HG03060 (cell line): ENCODE measurements around the gene ARHGEF11.

ENCODE experiments used
- ATAC-seq: cut with Tn5 transposase; IDR thresholded peaks from one replicate; pipeline ENCODE4 v1.9.1; 2021; ENCODE audit warnings: low read depth, moderate number of reproducible peaks; ENCODE audit not compliant: unreplicated experiment

Gene ARHGEF11

DNA sequence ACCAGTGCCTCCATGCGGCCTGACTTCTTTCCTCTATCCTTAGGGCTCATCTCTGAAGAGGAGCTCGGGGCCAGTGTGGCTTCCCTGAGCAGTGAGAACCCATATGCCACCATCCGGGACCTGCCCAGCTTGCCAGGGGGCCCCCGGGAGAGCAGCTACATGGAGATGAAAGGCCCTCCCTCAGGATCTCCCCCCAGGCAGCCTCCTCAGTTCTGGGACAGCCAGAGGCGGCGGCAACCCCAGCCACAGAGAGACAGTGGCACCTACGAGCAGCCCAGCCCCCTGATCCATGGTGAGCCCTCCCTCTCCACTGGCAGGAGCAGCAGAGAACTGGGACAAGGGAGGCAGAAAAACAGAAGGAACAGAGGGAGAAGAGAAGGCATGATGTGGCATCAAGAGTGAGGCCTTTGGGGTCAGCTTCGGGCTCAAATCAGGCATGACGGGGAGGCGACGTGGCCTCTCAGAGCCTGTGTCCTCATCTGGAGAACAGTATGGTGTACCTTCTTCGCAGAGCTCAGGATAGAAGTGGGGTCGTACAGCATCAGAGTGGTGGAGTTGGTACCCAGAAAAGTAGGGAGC is 131.6 kb downstream of the ARHGEF11 start:
- no peak for ATAC-seq

DNA sequence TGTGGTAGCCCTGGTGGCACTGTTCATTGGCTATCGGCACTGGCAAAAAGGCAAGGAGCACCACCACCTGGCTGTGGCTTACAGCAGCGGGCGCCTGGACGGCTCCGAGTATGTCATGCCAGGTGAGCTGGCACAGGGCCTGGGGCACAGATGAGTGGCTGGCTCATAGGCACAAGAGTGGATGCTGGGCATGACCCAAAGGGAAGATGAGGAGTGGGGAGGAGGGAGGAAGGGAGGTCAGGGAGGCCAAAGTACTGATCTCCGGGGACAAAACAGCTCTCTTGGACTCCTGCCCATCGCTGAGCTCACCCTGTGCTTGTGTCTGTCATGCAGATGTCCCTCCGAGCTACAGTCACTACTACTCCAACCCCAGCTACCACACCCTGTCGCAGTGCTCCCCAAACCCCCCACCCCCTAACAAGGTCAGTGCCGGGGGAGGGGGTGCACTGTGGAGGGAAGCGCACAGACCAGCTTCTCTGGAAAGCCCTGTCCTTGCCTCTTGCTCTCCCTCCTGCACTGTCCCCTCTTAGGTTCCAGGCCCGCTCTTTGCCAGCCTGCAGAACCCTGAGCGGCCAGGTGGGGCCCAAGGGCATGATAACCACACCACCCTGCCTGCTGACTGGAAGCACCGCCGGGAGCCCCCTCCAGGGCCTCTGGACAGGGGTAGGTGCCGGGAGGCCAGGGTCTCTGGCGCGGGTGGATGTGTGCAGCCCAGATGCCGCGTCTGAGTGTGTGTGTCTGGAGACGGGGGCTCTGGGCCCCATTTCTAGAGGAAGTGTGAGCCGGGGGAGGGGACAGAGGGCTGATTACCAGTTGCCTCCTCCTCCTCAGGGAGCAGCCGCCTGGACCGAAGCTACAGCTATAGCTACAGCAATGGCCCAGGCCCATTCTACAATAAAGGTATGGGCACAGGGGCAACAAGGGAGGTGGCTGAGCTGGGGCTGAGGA is 132.4 kb downstream of the ARHGEF11 start:
- no peak for ATAC-seq

DNA sequence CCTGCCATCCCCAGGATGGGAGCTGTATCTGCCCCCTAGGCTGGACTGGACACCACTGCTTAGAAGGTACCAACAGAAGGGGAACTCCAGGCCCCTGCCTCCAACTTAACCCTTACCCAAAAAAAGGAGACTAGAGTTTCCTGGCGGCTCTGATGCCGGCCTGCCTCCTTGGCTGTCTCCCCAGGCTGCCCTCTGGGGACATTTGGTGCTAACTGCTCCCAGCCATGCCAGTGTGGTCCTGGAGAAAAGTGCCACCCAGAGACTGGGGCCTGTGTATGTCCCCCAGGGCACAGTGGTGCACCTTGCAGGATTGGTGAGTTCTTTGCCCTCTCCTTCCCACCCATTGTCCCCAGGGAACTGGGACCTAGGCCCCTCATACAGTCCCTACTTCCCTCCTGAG is 133.2 kb downstream of the ARHGEF11 start:
- ATAC-seq: no peak

DNA sequence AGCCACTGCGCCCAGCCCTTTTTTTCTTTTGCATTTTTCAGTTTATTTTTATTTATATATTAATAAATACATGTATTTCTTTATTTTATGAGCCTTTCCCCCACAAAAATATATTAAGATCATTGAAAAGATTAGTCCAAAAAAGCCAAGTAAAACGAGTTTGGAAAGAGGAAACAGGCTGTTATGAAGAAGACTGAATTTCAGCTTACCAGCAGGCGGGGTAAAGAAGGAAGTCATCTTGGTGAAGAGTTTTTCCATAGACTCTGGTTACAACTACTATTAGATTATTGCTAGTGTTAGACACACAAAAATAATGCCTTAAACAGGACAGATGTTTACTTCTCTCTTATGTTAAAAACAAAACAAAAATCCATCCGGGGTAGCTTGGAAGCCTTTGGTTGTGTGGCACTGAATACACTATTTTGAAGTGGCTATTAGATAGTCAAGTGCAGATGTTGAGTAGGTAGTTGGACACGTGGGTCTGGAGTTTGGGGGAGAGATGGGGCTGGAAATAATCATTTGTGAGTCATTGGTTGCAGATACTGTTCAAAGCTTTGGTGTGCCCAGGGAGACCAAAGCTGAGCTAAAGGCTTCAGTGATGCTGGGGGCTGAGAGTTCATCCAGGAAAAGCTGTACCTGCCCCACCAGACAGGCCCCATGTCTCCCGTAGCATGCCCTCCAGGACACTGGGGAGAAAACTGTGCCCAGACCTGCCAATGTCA is 133.8 kb downstream of the ARHGEF11 start:
- ATAC-seq: no peak

DNA sequence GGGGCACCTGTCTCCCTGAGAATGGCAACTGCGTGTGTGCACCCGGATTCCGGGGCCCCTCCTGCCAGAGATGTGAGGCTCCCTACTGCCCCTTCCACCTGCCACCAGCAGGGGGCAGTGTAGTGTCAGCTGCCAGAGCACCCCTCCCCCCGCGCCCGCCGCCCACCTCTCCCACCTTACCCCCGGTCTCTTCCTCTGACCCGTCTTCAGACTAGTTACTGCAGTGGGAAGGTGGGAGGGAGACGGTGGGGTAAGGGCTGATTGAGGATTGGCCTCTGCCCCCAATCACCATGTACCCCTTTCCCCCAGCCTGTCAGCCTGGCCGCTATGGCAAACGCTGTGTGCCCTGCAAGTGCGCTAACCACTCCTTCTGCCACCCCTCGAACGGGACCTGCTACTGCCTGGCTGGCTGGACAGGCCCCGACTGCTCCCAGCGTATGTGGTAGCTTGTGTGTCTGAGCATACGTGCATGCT is 135.2 kb downstream of the ARHGEF11 start:
- no peak for ATAC-seq

DNA sequence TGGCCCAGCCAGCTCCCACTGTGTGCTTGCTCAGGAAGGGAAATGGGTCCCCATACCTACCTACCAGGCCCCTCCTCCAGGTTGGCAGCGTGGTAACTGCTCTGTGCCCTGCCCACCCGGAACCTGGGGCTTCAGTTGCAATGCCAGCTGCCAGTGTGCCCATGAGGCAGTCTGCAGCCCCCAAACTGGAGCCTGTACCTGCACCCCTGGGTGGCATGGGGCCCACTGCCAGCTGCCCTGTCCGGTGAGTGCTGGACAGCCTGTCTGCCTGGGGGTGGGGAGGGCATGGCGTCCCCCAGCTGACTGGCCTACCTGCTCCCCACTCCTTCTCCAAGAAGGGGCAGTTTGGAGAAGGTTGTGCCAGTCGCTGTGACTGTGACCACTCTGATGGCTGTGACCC is 135.9 kb downstream of the ARHGEF11 start:
- ATAC-seq: no peak

DNA sequence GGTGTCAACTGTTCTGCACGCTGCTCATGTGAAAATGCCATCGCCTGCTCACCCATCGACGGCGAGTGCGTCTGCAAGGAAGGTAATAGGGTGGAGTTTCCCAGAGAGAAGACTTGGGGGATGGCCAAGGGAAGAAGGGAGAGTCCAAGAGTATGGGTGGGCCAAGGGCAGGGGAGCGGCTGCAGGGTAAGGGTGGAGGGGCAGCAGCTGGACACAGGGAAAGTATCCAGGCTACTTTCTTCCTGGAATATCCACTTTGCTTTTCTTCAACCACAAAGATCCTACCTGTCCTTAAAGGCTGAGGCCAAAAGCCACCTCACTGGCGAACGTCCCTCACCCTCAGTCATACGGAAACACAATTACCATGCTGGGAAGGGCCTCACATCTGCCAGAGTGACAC is 136.6 kb downstream of the ARHGEF11 start:
- ATAC-seq: no peak

DNA sequence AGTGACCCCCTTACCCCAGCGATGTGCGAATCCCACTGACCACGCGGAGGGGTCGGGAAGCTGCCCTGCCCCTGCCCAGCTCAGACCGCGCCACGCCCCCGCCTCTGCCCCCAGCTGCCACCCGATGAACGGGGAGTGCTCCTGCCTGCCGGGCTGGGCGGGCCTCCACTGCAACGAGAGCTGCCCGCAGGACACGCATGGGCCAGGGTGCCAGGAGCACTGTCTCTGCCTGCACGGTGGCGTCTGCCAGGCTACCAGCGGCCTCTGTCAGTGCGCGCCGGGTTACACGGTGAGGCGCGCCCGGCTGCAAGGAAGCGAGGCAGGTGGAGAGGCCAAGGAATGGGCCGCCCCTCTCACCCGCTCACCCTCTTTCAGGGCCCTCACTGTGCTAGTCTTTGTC is 137.0 kb downstream of the ARHGEF11 start:
- ATAC-seq: no peak

DNA sequence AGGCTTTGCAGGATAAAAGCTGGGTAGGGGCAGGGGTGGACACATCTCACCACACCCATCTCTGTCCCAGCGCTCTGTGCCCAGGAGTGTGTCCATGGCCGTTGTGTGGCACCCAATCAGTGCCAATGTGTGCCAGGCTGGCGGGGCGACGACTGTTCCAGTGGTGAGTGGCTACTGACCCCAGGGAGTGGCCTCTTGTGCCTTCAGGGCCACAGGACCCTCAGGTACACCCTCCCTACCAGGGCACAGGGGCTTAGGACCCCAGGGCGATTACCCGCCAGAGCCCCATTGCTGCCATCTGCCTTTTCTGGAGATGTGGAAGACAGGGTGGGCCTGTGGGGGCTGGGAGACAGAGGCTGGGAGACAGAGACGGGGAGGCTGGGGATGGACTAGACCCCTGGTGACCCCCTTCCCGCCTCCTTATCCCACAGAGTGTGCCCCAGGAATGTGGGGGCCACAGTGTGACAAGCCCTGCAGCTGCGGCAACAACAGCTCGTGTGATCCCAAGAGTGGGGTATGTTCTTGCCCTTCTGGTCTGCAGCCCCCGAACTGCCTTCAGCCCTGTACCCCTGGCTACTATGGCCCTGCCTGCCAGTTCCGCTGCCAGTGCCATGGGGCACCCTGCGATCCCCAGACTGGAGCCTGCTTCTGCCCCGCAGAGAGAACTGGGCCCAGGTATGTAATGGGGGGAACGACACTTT is 139.2 kb downstream of the ARHGEF11 start:
- ATAC-seq: no peak

DNA sequence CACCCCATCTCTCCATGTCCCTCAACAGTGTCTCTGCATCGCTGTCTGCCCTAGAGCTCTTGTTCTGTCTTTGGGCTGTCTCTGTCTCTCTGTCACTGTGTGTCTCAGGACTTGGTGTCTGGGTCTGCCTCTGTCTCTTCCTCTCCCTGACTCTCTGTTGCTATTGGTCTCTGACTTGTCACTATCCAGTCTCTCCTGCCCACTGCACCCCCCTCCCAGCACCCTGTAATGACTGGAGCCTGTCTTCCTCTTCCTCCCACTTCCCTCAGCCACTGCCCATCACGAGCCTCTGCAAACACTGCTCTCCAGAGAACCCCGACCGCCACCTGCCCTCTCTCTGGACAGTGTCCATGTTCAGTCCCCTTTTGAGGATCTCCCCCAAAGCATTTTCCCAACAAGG is 139.9 kb downstream of the ARHGEF11 start:
- ATAC-seq: no peak

DNA sequence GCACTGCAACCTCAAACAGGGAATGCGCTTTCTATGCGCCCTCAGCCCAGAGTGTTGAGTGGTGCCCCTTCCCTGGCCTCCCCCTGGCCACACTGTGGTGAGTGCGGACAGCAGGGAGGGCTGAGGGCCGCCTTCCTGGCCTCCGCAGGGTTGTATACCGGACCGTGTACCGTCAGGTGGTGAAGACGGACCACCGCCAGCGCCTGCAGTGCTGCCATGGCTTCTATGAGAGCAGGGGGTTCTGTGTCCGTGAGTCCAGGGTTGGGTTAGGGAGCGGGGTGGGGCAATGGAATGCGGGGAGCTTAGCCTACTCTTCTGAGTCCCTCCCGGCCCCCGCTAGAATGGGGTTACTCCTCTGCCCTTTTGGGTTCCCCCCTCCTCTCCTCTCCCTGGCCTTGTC is 140.4 kb downstream of the ARHGEF11 start:
- ATAC-seq: no peak

DNA sequence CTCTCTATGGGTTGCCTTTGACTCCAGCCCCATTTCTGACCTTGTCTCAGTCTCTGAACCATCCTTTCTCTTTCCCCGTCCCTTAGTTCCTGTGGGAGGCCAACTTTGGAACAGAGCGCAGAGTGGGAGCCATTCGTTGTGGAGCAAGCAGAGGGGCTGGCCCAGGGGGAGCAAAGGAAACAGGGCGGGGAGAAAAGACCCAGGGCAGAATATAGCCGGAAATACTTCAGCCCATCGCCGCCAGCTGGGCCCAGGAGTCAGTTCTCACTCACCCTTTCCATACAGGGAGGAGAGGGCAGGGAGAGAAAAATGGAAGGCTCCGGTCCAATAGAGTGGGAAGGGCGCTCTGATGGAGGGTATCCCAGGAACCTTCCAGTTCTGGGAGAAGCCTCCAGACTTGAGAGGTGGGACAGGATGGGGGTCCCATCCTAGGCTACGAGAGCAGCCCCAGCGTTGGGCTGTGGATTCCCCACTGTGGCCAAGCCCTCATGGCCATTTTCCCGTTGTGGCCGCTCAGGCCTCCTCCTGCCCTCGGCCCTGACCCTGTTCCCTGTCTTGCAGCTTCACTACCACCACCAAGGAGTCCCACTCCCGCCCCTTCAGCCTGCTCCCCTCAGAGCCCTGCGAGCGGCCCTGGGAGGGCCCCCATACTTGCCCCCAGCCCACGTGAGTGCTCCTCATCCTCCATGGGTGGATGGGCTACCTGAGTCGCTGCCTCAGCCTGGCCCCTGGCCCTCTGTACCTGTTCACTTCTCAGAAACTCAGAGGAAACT is 141.2 kb downstream of the ARHGEF11 start:
- ATAC-seq: no peak

DNA sequence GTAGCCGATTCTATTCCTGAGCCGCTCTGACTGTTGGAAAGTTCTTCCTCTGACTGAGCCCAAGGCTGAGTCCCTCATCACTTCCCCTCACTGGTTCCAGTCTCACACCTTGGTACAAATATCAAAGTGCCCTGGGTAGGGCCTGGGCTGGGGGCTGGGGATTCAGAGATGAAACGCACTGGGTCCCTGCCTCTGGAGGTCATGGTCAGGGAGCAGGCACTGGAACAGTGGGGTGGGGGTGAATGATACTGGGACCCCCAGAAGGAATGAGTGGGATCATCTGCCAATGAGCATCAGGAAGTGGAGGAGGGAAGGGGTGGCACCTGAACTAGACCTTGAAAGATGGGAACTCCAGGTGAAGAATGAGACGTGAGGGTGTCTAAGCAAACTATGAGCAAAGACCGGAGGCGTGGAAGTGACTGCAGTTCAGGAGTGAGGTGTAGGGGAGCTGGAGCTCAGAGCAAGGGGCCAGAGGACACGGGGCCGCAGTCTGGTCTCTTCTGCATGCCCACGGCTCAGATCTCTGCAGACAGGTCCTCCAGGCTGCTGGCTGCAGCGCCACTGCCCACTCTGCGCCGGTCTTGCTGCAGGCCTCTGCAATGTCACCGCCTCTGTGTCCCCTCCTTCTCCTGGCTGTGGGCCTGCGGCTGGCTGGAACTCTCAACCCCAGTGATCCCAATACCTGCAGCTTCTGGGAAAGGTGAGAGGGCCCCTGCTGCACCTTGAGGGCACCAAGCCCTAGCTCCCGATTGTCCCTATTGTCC is 142.0 kb downstream of the ARHGEF11 start:
- ATAC-seq: no peak

DNA sequence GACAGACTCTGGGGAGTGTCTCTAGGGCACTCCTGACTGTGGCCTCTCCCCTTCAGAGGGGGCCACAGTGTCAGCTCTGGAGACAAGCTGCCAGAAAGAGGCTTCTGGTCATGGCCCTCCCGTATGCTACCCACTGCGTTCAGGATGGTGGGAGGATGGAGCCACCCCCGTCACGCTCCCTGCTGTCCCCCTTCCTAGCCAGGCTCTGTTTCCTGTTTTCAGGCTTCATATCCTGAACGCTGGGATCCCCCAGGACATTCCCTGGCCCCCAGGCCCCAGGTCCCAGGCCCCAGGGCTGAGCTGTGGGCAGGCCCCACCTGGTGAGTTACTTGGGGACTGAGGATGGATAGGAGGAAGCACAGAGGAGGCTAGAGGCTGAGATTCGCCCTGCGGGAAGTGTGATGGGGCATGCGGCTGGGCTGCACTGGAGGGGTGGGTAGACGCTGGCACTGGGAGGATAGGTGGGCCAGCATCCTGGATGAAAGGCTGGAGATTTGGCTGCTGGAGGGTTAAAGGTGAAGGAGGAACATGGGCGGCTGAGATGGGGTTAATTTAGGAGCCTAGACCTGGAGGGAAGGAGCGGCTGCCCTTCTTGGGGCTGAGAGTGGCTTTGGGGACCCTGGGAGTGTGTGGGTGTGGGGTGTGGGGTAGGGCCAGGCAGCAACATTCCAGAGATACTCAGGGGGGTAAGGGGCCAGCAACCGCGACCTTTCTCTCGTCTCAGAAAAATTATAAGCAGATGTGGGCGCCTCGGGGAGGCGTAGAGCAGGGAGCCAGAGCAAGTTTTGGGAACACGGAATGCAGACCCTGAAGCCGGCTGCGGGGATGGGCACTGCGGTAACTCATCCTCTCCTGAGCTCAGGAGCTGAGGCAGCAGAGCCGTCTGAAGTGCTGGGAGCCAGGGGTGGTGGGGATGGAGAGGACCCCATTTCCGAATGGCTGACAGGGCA is 143.3 kb downstream of the ARHGEF11 start:
- no peak for ATAC-seq

DNA sequence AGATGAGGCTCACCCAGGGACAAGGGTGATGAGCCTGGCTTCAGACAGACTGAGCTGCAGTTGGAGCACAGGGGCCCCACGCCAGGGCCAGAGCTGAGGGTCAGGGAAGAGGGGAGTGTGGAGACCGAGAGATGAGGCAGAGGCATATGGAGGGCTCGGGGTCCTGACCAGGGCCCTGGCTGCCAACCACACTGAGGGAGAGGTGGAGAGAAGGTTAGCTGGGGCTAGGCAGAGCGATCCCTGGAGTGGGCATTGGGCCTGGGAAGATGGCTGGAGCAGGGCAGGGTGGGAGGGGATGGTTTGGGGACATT is 144.0 kb downstream of the ARHGEF11 start:
- no peak for ATAC-seq

DNA sequence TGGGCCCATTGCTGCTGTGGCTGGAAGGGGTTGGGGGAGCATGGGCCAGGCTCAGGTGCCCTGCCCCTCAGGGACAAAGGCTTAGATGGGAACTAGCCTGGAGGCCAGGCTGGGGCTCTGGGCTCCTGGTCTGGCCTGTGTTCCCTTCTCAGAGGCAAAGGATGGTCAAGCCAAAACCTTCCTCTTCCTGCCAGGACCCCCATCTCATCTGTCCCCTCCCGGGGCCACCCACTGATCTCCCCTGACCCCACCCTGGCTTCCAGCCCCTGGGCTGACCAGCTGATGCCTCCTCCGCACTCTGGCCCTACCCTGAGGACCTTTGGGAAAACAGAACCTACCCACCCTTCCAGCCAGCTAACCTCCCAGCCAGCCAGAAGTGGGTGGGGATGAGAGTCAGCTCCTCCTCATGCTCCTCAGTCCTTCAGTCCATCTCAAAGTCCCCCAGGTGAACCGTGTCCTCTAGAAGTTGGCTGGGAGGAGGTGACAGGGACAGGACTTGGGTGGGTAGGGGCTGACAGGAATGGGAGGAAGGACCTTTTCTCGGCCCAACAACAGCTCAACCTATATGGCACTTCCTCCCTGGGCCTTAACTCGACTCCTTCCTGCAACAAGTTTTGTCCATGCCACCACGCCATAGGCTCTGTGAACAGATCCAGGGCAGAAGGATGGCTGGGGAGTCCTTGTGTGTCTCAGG is 144.5 kb downstream of the ARHGEF11 start:
- ATAC-seq: no peak

DNA sequence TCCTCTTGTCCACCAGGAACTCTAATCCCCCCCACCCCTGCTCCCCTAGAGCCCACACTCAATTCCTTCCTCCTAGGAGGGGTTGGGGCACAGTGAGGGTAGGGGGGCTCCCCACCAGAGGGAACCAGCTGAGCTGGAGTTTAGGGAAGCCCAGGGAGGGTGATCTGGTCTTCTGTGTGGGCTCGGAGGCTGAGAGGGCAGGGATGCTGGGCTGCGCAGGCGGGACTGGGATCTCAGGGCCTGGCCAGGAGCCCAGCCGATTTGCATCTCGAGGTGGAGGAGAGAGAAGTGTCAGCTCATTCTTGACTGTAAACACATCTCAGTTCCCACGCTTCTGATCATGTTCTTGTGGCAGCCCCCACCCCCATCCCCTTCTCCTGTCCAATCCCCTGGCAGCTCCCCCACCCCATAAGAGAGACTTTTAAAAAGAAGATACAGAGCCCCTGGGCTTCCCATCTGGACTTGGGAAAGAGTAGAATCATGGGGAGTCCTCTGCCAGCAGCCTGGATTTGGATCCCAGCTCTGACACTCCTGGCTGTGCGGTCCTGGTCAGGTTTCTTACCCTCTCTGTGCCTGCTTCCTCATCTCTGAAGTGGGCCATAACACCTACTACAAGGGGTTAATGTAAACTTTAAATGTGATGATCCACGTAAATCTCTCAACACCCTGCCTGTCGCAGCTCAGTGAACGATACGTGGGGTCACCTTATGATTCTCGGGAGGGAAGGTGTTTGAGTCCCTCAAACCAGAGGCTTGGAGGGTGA is 145.4 kb downstream of the ARHGEF11 start:
- no peak for ATAC-seq
